HG03025 (cell line): Measurements from ENCODE around the gene TSSK2.
"Not testable (repeated sequence)": the region's sequence is repeated elsewhere in the genome, so short reads cannot be mapped to it uniquely, and the experiment has no call there.

Experiments
- ATAC-seq: cut with Tn5 transposase; IDR thresholded peaks from one replicate; pipeline ENCODE4 v1.9.1; 2021; ENCODE audit warnings: mild to moderate bottlenecking, moderate library complexity; ENCODE audit not compliant: unreplicated experiment, low FRiP score

The TSSK2 gene

DNA sequence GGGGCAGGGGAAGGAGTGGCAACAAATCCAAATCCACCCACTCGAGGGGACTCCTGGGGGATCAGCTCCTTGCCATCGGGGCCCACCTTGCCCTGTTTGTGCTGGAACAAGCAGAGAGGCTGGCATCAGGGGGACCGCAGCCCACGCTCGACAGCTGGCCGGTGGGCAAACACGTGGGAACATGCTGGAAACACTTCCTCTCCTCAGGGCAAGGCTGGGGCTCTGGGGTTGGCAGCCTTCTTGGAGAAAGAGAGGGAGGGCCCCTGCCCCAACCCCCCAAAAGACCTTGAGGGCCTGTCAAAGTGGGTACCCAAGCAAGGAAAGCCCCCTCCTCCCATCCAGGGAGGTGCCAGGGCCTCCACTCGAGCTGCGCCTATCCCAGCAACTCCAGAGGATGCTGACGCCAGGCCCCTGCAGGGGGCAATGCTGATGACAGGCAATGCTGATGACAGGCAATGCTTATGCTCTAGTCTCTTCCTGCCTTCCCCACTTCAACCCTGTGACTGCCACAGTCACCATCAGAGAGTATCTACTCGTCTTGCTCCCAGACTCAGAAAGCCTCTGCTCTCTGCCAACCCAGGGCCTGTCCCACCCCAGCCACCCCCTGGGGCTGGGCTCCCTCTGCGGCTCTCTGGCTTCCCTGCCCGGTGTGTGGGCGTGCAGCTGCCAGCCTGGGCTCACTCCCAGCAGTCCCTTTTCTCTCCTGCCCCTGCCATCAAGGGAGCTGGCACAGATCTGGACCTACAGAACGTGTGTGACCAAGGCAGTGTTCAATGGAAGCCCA, 7.3 kb downstream of the TSSK2 start:
- ATAC-seq, result no peak

DNA sequence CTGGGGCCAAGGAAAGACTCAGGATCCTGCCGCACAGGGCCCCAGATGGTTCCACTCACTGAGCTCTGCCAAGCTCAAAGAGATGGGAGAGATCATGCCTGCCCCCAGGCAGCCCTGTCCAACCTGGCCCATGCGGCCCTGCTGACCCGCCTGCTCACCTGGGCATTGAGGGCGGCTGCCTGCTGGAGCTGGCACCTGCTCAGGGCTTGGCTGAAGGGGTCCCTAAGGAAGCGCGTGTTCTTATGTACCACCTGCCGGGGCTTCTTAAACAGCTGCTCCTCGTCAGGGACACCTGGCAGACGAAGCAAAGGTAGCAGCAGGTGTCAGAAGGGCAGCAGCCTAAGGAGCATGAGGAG, 7.9 kb downstream of the TSSK2 start:
- ATAC-seq, result no peak

DNA sequence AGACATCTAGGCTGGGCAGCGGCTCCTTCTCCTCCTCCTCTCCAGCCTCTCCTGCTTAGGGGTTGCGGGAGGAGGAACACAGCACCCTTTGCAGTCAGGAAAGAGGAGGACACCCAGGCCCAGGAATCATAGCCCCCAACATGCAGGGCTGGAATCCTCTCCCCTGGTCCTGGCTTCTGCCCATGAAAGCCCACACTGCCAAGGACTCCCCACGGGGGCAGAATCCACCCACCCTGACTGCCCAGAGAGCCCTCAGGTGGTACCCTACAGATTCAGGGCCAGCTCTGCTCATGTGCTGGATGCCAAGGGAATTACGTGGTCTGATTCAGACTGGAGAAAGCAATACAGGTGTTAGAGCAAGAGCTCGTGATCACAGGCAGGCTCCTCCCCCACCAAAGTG, 8.9 kb downstream of the TSSK2 start:
- no peak for ATAC-seq

DNA sequence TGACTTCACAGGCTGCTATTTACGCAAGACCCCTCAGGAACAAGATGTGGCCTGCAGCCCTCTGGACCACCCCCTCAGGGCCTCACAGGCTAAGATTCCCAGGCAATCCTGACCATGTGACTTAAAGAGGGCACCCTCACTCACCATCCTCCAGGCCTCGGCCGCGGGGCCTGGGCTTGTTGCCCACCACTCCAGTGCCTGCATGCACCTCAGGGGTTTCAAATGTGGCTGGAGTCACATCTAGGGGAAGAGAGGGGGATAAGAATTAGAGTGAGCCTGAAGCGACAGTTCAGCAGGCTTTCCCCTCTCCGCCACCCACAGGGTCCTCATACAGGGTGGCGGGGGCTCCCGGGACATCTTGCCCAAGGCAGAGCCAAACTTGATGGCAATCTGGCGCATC, 11.3 kb downstream of the TSSK2 start:
- ATAC-seq, result no peak

- ATAC-seq, result no peak
Observed at GRCh38 chr22:19143212-19143611, 12.1 kb downstream of the TSSK2 start.

DNA sequence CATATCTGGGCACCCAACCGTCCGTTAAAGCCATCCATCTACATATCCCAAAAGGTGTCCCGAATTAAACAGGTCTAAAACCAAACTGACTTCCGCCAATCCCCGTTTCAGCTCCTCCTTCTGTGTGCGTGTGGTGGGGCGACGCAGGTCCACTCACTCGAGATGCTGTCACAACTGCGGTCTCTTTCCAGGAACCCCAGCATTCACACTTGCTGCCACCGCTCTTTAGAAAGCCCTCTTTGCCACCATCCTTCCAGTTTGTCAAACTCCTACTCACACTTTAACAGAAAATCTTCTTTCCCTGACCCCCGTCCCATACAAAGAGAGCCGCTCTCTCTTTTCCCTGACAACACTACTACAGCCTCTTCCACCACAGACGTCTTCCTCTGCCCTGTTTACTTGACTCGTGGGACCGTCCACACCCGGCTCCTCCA, 12.9 kb downstream of the TSSK2 start:
- peak; percentile 17 for ATAC-seq

GRCh38 chr22:19146215-19146968, 15.3 kb downstream of the TSSK2 start:
- no peak for ATAC-seq

GRCh38 chr22:19147195-19147780, 16.2 kb downstream of the TSSK2 start:
- no peak for ATAC-seq

- no peak for ATAC-seq
Observed at GRCh38 chr22:19148417-19149046, 17.4 kb downstream of the TSSK2 start.

DNA sequence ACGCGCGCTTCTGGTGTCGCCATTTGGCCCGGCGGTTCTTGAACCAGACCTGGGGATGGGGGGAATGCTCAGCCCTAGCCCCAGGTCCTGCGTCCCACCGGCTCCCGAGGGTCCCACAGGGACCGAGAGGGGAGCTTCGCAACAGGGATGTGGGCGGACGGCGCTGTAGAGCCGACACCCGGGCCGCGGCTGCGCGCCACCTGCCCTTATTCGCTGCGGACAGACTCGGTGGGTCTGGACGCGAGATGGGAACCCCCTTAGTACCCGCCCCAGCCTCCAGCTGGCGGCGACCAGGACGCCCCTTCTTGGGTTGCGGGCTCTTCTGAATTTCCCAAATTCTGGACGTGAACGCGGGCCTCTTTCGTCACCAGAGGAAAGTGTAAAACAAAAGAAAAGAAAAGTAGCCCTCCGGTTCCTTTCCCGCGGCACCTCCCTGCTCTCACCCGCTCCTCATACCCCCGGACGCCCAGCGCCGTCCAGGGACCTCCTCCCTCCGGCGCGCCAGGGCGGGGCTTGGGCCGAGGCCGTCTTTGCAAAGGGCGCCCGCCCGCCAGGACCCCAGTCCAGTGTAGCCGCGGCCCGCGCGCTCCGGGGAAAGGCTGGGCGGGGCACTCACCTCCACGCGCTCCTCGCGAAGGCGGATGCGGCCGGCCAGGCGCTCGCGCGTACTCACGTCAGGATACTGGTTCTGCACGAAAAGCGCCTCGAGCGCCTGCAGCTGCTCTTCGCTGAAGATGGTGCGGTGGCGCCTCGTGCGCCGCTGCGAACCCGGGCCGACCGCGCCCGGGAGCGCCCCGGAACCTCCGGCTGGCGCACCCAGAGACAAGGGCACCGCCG, 18.2 kb downstream of the TSSK2 start:
- no peak for ATAC-seq

DNA sequence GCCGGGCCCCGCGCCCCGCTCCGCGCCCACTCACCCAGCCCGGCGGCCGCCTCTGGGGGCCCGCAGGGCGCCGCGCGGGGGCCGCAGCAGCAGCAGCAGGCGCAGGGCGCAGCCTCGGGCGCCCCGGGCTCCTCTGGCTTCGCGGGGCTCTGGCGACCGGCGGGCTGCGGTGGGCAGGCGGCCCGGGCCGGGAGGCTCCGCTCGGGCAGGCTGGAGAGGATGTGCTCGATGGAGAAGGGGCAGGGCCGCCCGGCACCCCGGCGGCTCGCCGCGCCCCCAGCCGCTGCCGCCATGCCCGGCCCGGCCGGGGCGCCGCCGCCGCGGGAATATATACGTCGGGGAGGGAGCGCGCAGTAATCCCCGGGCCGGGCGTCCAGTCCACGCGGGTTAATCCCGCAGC, 18.9 kb downstream of the TSSK2 start, which contains the start of gene GSC2:
TSS of gene GSC2 (minus strand) at position 302 of the 400 bp plus-strand sequence. CDS start at position 293, 9 bp downstream.
- ATAC-seq, result no peak

- ATAC-seq, result no peak
Observed at GRCh38 chr22:19150482-19151328, 19.6 kb downstream of the TSSK2 start.

- ATAC-seq, result no peak
Observed at GRCh38 chr22:19151329-19152191, 20.5 kb downstream of the TSSK2 start.

- no peak for ATAC-seq
Observed at GRCh38 chr22:19152942-19153883, 22.1 kb downstream of the TSSK2 start.

- ATAC-seq, result not testable (repeated sequence)
Observed at GRCh38 chr22:19156109-19156508, 25.0 kb downstream of the TSSK2 start.

DNA sequence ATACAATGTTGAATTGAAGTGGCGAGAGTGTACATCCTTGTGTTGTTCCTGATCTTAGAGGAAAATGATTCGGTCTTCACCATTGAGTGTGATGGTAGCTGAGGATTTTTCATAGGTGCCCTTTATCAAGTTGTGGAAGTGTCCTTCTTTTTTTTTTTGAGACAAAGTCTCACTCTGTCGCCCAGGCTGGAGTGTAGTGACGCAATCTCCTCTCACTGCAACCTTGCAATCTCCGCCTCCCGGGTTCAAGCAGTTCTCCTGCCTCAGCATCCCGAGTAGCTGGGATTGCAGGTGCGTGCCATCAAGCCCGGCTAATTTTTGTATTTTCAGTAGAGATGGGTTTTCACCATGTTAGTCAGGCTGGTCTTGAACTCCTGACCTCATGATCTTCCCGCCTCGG, 27.5 kb downstream of the TSSK2 start:
- not testable (repeated sequence) for ATAC-seq

DNA sequence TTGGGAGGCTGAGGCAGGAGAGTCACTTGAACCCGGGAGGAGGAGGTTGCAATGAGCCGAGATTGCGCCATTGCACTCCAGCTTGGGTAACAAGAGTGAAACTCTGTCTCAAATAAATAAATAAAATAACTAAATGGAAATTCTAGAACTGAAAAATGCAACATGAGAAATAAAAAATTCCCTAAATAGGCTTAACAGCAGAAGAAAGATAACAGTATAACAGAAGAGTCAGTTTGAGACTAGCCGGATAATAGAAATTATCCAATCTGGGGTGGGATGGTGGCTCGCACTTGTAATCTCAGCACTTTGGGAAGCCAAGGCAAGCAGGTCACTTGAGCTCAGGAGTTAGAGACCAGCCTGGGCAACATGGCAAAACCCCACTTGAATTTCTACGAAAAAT, 33.3 kb downstream of the TSSK2 start:
- ATAC-seq, result no peak
